ENCODE data around the gene STAMBP. TPM values are rescaled to one million over a fixed set of nuclear protein-coding genes. Genes with fewer than 3 reads are reported as not detected.

Gene STAMBP
- total and polyA plus RNA-seq, 2 of the 4 experiments (the other 2 are of a cell fraction): 29.7 to 38.7 TPM

DNA sequence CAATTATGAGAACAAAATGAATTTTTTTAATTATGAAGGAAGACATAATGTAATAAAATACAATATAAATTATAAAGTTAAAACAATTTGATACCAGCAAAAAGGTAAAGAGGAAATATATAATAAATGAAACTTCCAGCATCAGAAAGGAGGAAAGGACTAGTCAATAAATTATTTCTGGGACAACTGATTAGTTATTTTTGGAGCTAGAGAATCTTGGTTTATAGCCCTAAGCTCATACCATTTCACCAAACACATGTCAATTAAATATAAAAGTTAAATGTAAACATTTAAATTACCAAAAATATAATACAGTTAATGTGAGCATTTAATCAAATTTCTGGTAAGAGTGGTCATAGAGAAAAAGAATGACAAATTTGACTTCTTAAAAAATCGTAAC is 76.2 kb downstream of the STAMBP start:
- H3K4ac ChIP-seq (ENCODE audit: low read depth, low read length): no peak overlapping the region
- 100% methylated on average over 1 of the region's 1 CpG; no CpG with 5 or more reads in 1 of the 2 experiments for WGBS, 2 experiments (ENCODE audit: extremely low coverage in 2 of 2, insufficient read length in 1 of 2)

More for the DNA sequence above, 76.2 kb downstream of the STAMBP start:
- intact Hi-C loops (cut with micrococcal nuclease): no loop called here
- Histone ChIP-seq H2BK5ac (ENCODE audit: low read depth, low read length, poor library complexity, severe bottlenecking) (no peak overlapping the region), H4K91ac (ENCODE audit: insufficient read depth, low read depth, low read length) (no peak overlapping the region), H2AFZ (replicated peaks; ENCODE audit: low read length, poor library complexity) (no peak overlapping the region), H2BK120ac (ENCODE audit: low read depth, low read length) (no peak overlapping the region), H3K4me1 (ENCODE audit: control insufficient read depth, insufficient read depth, low read length) (no peaks in the 10 kb centered on the region; the same call in 1 of the 2 replicates), H3K56ac (ENCODE audit: extremely low read depth, insufficient read depth, low read length) (no peak overlapping the region), H3K9me3 (ENCODE audit: control insufficient read depth, insufficient read depth, low read length) (no peaks in the 10 kb centered on the region), H3K36me3 (ENCODE audit: control insufficient read depth, insufficient read depth, low read length) (peaks cover 58% of the 10 kb centered on the region), H3K9ac (ENCODE audit: low read depth, low read length) (no peak overlapping the region), H4K5ac (ENCODE audit: low read depth, low read length) (no peak overlapping the region), H3K9me1 (ENCODE audit: insufficient read depth, low read length) (peaks cover 12% of the 10 kb centered on the region), H3K27me3 (ENCODE audit: control insufficient read depth, insufficient read depth, low read length) (no peaks in the 10 kb centered on the region), H3K14ac (replicated peaks; ENCODE audit: low read depth, low read length) (no peak overlapping the region), H2AK9ac (replicated peaks; ENCODE audit: low read depth, low read length, poor library complexity) (no peak overlapping the region), H2BK20ac (ENCODE audit: low read depth, low read length) (no peak overlapping the region), H3K27ac (ENCODE audit: insufficient read depth, low read length) (no peak overlapping the region), H3K18ac (ENCODE audit: low read depth, low read length) (no peak overlapping the region), H3K79me1 (ENCODE audit: low read depth in 1 of 2, low read length in 2 of 2) (peaks cover 36 to 61% of the 10 kb centered on the region in 2 experiments), H3K23ac (ENCODE audit: low read depth, low read length) (no peak overlapping the region), H2BK15ac (ENCODE audit: low read depth, low read length) (no peak overlapping the region), H3K4me2 (ENCODE audit: low read depth, low read length) (no peak overlapping the region), H4K8ac (ENCODE audit: low read depth in 2 of 2, low read length in 2 of 2) (no peak overlapping the region), H3K4me3 (ENCODE audit: insufficient read depth, low read depth, low read length) (no peak overlapping the region), H2AK5ac (ENCODE audit: low read depth, low read length) (no peak overlapping the region), H4K20me1 (ENCODE audit: insufficient read depth, low read length) (peaks cover 67% of the 10 kb centered on the region)
- no TSS peak for BruUV-seq (replicated peaks)
- DNase-seq (no peak), ATAC-seq (ENCODE audit: low read depth) (no peak)
- dilution Hi-C loops (cut with HindIII; ENCODE audit: low sequenced_read_pairs, unreplicated experiment): no loop called here
- TF ChIP-seq, protein P1, sequence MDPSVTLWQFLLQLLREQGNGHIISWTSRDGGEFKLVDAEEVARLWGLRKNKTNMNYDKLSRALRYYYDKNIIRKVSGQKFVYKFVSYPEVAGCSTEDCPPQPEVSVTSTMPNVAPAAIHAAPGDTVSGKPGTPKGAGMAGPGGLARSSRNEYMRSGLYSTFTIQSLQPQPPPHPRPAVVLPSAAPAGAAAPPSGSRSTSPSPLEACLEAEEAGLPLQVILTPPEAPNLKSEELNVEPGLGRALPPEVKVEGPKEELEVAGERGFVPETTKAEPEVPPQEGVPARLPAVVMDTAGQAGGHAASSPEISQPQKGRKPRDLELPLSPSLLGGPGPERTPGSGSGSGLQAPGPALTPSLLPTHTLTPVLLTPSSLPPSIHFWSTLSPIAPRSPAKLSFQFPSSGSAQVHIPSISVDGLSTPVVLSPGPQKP (IDR thresholded peaks at IDR 0.05; ENCODE audit: borderline replicate concordance, low read depth, low read length): no peak
- CTCF ChIA-PET: no interaction called here
- POLR2A ChIA-PET (ENCODE audit: unreplicated experiment): no interaction called here
- in situ Hi-C loops (cut with MboI; ENCODE audit: low sequenced_read_pairs): no loop called here

Data from IMR-90 (cell line).